GM15510 (cell line): ENCODE measurements around the gene CARD6.

Experiments used
- POLR2A ChIP-seq: IDR thresholded peaks from 3 replicates; pipeline ENCODE4 v1.6.1; 2011; ENCODE audit warnings: borderline replicate concordance; ENCODE audit not compliant: insufficient read length; ENCODE audit errors: extremely low read depth

The CARD6 gene, protein sequence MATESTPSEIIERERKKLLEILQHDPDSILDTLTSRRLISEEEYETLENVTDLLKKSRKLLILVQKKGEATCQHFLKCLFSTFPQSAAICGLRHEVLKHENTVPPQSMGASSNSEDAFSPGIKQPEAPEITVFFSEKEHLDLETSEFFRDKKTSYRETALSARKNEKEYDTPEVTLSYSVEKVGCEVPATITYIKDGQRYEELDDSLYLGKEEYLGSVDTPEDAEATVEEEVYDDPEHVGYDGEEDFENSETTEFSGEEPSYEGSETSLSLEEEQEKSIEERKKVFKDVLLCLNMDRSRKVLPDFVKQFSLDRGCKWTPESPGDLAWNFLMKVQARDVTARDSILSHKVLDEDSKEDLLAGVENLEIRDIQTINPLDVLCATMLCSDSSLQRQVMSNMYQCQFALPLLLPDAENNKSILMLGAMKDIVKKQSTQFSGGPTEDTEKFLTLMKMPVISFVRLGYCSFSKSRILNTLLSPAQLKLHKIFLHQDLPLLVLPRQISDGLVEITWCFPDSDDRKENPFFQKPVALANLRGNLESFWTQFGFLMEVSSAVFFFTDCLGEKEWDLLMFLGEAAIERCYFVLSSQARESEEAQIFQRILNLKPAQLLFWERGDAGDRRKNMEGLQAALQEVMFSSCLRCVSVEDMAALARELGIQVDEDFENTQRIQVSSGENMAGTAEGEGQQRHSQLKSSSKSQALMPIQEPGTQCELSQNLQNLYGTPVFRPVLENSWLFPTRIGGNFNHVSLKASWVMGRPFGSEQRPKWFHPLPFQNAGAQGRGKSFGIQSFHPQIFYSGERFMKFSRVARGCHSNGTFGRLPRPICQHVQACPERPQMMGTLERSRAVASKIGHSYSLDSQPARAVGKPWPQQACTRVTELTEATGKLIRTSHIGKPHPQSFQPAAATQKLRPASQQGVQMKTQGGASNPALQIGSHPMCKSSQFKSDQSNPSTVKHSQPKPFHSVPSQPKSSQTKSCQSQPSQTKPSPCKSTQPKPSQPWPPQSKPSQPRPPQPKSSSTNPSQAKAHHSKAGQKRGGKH

DNA sequence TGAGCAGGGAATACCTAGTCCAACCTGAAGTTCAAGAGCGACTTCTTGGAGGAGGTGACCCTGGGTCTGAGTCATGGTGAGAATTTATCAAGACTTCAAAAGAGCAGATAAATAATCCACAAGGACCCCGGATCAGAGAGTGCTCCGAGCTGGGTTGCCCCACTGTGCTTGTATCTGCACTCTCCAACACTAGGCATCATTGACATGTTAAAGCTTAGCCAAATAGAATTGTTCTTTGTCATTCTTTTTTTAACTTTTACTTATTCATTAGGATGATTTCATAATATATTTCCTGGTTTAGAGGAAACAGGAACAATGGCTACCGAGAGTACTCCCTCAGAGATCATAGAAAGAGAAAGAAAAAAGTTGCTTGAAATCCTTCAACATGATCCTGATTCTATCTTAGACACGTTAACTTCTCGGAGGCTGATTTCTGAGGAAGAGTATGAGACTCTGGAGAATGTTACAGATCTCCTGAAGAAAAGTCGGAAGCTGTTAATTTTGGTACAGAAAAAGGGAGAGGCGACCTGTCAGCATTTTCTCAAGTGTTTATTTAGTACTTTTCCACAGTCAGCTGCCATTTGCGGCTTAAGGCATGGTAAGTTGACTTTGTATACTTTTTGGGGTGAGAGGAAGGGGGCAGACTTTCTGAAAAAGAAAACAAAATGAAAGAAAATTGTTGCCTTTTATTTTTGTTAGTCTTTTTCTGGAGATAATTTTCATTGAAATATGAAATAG lies at the start of gene CARD6:
TSS of gene CARD6 (plus strand) at position 300 of the 738 bp plus-strand sequence. CDS start at position 316, 16 bp downstream.
- no peak for TF ChIP-seq POLR2A

DNA sequence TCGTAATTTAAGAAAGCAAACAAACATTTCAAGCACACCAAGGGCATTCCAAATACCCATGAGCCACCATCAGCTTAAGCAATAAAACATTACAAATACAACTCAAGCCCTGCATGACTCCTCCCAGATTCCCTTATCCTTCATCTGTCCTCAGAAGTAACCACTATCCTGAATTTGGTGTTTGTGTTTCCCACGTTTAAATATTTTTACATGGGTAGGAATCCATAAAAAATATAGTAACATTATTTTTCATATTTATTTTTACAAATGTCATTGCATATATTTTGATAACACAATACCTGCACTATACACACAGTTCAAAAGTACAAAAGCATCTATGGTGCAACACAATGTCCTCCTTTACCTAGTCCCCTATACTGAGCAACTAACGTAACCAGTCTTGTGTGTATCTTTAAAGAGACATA lies 49.4 kb upstream of the CARD6 start:
- TF ChIP-seq POLR2A = no peak

DNA sequence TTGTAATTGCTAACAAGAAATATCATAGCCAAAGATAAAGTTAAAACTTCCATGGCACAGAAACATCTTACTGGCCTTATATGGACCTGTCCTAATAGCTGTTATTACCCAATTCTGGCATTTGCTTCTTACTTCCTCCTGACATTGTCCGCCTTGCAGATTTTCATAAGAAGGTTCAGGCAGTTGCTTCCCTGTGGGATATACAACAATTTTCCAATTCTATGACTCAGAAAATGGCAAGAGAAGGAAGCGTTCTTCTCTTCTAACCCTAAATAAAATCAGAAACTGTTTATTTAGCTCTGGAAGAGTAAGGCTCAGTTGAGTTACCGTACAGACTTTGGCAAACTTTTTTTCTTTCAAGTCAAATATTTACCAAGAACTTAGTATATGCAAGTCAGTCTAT lies 44.7 kb upstream of the CARD6 start:
- TF ChIP-seq POLR2A = no peak

DNA sequence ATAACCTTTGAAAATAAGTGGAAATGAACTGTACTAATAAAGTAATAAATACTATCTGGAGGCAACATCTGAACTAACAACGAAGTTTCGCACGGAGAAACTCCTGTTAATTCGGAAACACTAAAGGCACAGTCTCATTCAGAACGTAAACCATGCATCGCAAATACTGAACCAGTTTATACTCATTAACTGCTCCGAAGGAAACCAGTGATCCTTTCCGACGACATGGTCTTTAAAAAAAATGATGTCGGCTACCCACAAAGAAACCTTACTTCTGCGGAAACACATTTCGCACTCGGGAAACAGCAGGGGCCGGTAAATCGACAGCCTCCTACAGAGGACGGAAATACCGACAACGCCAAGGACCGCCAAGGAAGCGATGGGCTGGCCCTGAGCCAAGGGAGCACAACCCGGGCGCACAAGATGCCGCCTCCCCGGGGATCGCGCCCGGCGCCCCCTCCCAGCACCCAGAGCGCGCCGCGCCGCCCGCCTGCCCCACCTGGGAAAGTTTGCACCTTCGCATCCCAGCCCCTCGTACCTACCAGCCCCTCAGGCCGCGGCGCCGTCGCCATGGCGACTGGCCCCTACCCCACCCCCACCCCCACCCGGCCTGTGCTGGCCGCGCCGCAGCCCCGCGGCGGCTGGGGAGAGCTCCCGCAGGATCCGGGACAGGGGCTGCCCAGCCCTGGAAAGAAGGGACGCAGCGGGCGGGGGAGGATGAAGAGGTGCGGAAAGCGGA lies 43.7 kb upstream of the CARD6 start:
- no peak for TF ChIP-seq POLR2A

DNA sequence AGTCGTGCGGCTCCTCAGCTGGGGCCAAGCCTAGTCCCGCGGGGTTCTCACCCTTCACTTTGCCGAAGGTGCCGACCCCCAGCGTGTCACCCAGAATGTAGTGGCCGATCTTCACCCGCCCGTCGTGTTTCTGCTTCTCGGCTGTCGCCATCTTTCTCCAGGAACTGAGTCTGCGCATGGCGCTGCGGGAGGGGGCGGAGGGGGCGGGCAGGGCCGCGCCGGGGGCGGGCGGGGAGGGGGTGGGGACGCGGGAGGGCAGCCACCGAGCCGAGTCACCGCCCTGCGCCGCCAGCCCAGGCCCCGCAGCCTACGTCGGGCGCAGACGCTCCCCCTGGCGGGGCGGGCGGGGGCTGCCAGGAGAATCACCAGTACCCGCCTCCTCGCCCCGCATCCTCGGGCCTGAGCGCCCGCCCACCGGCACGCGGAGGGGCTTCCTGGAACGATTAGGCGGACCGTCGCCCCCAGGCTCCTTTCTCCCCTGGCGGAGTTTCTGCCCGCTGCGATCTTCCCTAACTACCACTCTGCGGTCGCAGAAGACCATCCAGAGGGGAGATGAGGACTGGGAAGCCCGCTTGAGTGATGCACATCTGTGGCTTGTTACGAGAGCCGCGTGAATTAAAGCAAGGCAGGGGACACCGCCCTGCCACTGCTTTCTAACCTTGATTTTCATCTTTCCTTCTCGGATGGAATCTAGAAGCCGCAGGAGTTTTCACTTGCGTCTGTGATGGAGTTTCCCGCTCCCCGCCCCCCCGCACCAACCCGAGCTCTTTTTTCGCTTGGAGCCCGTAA lies 43.0 kb upstream of the CARD6 start, which contains the start of gene PRKAA1:
TSS of gene PRKAA1 (minus strand) at position 363 of the 789 bp plus-strand sequence. CDS start at position 178, 185 bp downstream.
- TF ChIP-seq POLR2A = peak; percentile 76

DNA sequence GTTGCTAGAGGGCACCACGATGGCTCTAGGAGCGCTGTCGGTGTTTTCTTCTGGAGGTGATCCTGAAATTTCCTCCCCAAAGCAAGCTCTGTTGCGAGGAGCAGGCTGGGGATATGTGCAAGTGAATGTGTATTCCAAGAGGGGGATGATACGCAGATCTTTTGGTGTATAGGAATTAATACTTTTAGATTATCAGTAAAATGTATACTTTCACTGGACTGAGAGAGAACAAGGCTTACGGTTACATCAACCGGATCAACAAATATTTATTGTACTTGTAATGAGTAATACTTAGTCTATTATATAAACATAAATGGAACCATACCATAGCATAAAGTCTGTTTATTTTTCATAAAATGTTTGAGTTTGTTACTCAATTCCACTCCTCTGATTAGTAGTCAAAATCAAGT lies 42.4 kb upstream of the CARD6 start:
- TF ChIP-seq POLR2A = no peak

- no peak for TF ChIP-seq POLR2A
Observed at GRCh38 chr5:40799258-40799657, 41.9 kb upstream of the CARD6 start.

- TF ChIP-seq POLR2A = no peak
Observed at GRCh38 chr5:40801771-40802562, 39.2 kb upstream of the CARD6 start.

DNA sequence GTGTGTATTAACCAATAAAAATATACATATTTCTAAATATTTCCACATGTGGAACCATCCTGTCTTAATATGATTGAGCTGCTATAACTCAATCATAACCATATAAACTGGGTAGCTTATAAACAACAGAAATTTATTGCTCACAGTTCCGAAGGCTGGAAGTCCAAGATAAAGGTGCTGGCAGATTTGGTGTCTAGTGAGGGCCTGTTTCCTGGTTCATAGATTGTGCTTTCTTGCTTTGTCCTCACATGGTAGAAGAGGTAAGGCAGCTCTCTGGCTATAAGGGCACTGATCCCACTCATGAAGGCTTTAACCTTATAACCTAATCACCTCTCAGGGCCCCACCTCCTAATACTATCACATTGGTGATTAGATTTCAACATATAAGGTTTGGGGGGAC lies 29.0 kb upstream of the CARD6 start:
- TF ChIP-seq POLR2A = no peak

DNA sequence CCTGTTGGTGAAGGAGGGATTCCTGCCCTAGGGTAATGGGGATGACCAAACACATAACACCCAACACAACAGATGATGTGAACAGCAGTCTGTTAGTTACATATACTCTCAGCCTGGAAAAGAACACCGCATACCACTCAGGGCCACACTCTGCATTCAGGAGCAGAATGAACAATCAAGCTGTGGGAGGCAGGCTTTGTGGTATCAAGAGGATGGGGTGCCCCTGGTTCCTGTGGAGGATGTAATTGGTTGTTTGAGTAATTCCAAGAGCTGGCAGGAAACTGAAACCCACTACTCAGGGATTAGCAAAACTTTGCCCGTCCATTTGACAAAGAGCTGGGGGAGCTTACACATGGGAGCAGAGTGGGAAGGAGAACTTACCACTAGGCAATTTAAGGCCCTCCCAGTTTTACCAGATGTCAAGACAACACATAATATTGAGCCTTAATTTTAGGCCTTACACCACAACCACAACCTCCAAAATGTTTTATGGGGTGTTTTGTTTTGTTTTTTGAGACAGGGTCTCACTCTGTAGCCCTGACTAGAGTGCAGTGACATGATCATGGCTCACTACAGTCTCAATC lies 27.4 kb upstream of the CARD6 start:
- TF ChIP-seq POLR2A = no peak

DNA sequence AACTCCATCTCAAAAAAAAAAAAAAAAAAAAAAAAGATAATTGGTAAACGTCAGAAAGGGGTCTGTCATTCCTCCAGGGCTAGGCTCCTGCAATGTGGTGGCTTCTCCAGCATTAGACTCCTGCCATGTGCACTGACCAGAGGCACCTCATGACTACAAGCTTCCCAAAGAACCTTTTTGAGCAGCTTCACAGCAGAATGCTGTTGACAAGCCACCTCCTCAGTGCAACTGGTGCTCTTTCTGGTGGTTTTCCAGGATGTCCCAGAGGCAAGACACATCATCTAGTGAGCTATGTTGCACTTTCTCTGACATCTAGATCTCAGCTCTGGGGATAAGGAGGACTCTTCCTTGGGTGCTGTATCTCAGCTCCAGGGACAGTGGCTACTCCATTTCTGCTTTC lies 17.7 kb upstream of the CARD6 start:
- TF ChIP-seq POLR2A = no peak
